T-cell (primary cell): ENCODE measurements around the gene LRRC2. TPM values are rescaled to one million over a fixed set of nuclear protein-coding genes. Genes with fewer than 3 reads are reported as not detected.

Source experiments
- ATAC-seq, 4 experiments: fragments of 200-7000 bp in 3 of 4; fragments of 150-1000 bp in 1 of 4; cut with Tn5 transposase; replicated peaks in 1 of 4; 1 replicate in 3 of 4; 2 replicates in 1 of 4; pipeline ENCODE4 v1.10.0; 2021; ENCODE audit warnings: moderate library complexity in 3 of 4, mild to moderate bottlenecking in 2 of 4, moderate number of reproducible peaks in 1 of 4
- CTCF ChIA-PET, 2 donors: fragments of 300-600 bp; sonication (Branson Sonifier 250); formaldehyde crosslinking; loops; one replicate each; lab custom pipeline; 2022; ENCODE audit warnings: antibody characterized with exemption in 2 of 2; lab: Charles Lee
- POLR2A ChIA-PET, 2 donors: fragments of 300-600 bp; sonication (Branson Sonifier 250); formaldehyde crosslinking; loops; one replicate each; lab custom pipeline; 2022; ENCODE audit warnings: antibody characterized with exemption in 2 of 2; lab: Charles Lee
- DNase-seq, 35 experiments: peaks; one replicate each; pipeline versions ENCODE4 v3.0.0 to v3.0.0-alpha.2; 2013 to 2023
- H3K27ac ChIP-seq: one replicate; pipeline ENCODE4 v1.5.1; 2013; ENCODE audit warnings: low read length
- H3K27me3 ChIP-seq, 2 experiments: replicated peaks in 1 of 2; 1 replicate in 1 of 2; 2 replicates in 1 of 2; pipeline versions ENCODE4 v1.6.1 to v1.7.0; 2013; ENCODE audit warnings: low read length in 1 of 2, mixed read lengths in 1 of 2; ENCODE audit not compliant: control insufficient read depth in 2 of 2, insufficient read depth in 2 of 2; ENCODE audit errors: extremely low read depth in 1 of 2
- H3K36me3 ChIP-seq, 2 donors: 1 replicate in 1 of 2; 2 replicates in 1 of 2; pipeline versions ENCODE4 v1.6.1 to v1.7.0; 2013; ENCODE audit warnings: low read length in 1 of 2; ENCODE audit not compliant: control insufficient read depth in 2 of 2, insufficient read depth in 1 of 2; ENCODE audit errors: extremely low read depth in 1 of 2
- H3K4me1 ChIP-seq, 2 experiments: 1 replicate in 1 of 2; 2 replicates in 1 of 2; pipeline versions ENCODE4 v1.6.1 to v1.7.0; 2013; ENCODE audit warnings: low read length in 2 of 2, mixed read lengths in 1 of 2; ENCODE audit not compliant: insufficient read depth in 2 of 2, control insufficient read depth in 1 of 2; ENCODE audit errors: extremely low read depth in 1 of 2
- H3K4me3 ChIP-seq, 2 donors: 1 replicate in 1 of 2; 2 replicates in 1 of 2; pipeline versions ENCODE4 v1.5.1 to v1.7.0; 2013; ENCODE audit warnings: mild to moderate bottlenecking in 2 of 2, low read length in 1 of 2, moderate library complexity in 1 of 2; ENCODE audit not compliant: control insufficient read depth in 1 of 2; ENCODE audit errors: extremely low read depth in 1 of 2
- H3K9me3 ChIP-seq: 2 replicates; pipeline ENCODE4 v1.7.0; 2013
- H3K27ac Mint-ChIP-seq, 2 donors: one replicate each; pipeline ENCODE4 v1.8.0; 2020 to 2021; ENCODE audit warnings: mild to moderate bottlenecking in 2 of 2, mixed read lengths in 2 of 2
- H3K27me3 Mint-ChIP-seq, 2 donors: one replicate each; pipeline ENCODE4 v1.8.0; 2021 to 2022; ENCODE audit warnings: mixed read lengths in 2 of 2
- H3K36me3 Mint-ChIP-seq: one replicate; pipeline ENCODE4 v1.8.0; 2021; ENCODE audit warnings: mixed read lengths
- H3K4me1 Mint-ChIP-seq, 3 donors: one replicate each; pipeline ENCODE4 v1.8.0; 2020 to 2022; ENCODE audit warnings: mixed read lengths in 3 of 3, mild to moderate bottlenecking in 1 of 3
- H3K4me3 Mint-ChIP-seq, 3 donors: one replicate each; pipeline ENCODE4 v1.8.0; 2020 to 2022; ENCODE audit warnings: mild to moderate bottlenecking in 3 of 3, mixed read lengths in 3 of 3, moderate library complexity in 3 of 3
- H3K9me3 Mint-ChIP-seq, 3 donors: one replicate each; pipeline ENCODE4 v1.8.0; 2020 to 2022; ENCODE audit warnings: mixed read lengths in 3 of 3
- WGBS: methylation state at CpG from one replicate; pipeline ENCODE4 v1.1.5; 2013; ENCODE audit warnings: missing lambda C conversion rate; ENCODE audit not compliant: insufficient coverage; 5-methylcytosine and 5-hydroxymethylcytosine counted together
- total RNA-seq, 35 experiments: library from RNA in 6 of 35; stranded (reverse) in 6 of 35; fragments of 120-200 nt in 1 of 35; gene quantifications; one replicate each; pipeline versions ENCODE4 v1.2.1 to v1.2.4 and lab custom pipeline; 2013 to 2026

LRRC2 gene
- total RNA-seq, 5 donors from 2014 or later (not counting 1 experiment from before 2014, with no cell fraction given) = 0.30 to 1.9 (median 1.0) TPM

- ChIA-PET POLR2A (interaction anchor here in 1 of 2 donors (0.6 kb wide), 1 partner anchor 236 kb away, joined by 5 read pairs; no protein-coding TSS in a partner anchor), CTCF (no interaction called here)
- no peaks in the 10 kb centered on the region for H3K36me3 ChIP-seq
- H3K27me3 ChIP-seq = peaks cover 0 to 55% of the 10 kb centered on the region in 2 experiments
- no CpG with 5 or more reads among the region's 1 CpG for WGBS
- H3K9me3 ChIP-seq = no peaks in the 10 kb centered on the region
- H3K4me1 Mint-ChIP-seq = peaks cover 0 to 2% (median 0%) of the 10 kb centered on the region in 3 donors
- H3K9me3 Mint-ChIP-seq = no peaks in the 10 kb centered on the region
- H3K4me3 Mint-ChIP-seq = no peak overlapping the region
- ATAC-seq = no peak
- peaks cover 34 to 42% of the 10 kb centered on the region in 2 donors for H3K27me3 Mint-ChIP-seq
- no peak for DNase-seq
- H3K27ac Mint-ChIP-seq = no peak overlapping the region
- H3K4me3 ChIP-seq = no peak overlapping the region
- no peak overlapping the region for H3K27ac ChIP-seq
- H3K36me3 Mint-ChIP-seq = no peaks in the 10 kb centered on the region
- peaks cover 0 to 5% of the 10 kb centered on the region in 2 experiments for H3K4me1 ChIP-seq
Observed at GRCh38 chr3:46466871-46467403, 99.2 kb downstream of the LRRC2 start.

- Mint-ChIP-seq H3K27me3 (peaks cover 36 to 46% of the 10 kb centered on the region in 2 donors), H3K9me3 (no peaks in the 10 kb centered on the region), H3K4me3 (no peak overlapping the region), H3K27ac (no peak overlapping the region), H3K4me1 (peaks cover 0 to 2% (median 0%) of the 10 kb centered on the region in 3 donors), H3K36me3 (no peaks in the 10 kb centered on the region)
- DNase-seq = no peak
- Histone ChIP-seq H3K9me3 (peaks cover 2% of the 10 kb centered on the region), H3K4me3 (no peak overlapping the region), H3K27ac (no peak overlapping the region), H3K27me3 (peaks cover 0 to 48% of the 10 kb centered on the region in 2 experiments), H3K4me1 (peaks cover 0 to 5% of the 10 kb centered on the region in 2 experiments), H3K36me3 (no peaks in the 10 kb centered on the region)
- ChIA-PET POLR2A (interaction anchor here in 1 of 2 donors (0.6 kb wide), 1 partner anchor 237 kb away, joined by 5 read pairs; no protein-coding TSS in a partner anchor), CTCF (interaction anchor here in 1 of 2 donors (0.7 kb wide), 1 partner anchor 78 kb away, joined by 3 read pairs; no protein-coding TSS in a partner anchor)
- ATAC-seq = no peak
Observed at GRCh38 chr3:46466273-46466672, 99.8 kb downstream of the LRRC2 start.

Other genes starting within 250 kb of the LRRC2 start
- 10 to 100 TPM in 2 of 5 donors, 1 to 10 TPM in 3; 3.3 to 15.1 (median 8.1) TPM for gene CCR2, start 212.2 kb downstream of the LRRC2 start, total RNA-seq
- 10 to 100 TPM in 3 of 5 donors, 1 to 10 TPM in 2; 4.0 to 14.6 (median 10.1) TPM for gene CCR5, start 195.4 kb downstream of the LRRC2 start, total RNA-seq
- gene CCRL2, start 159.0 kb downstream of the LRRC2 start, total RNA-seq = 1 to 10 TPM; 1.1 to 2.5 (median 1.6) TPM
- gene LTF, start 101.4 kb downstream of the LRRC2 start, total RNA-seq = under 1 TPM in 1 of 5 donors, not detected in 4; 0.16 TPM
- not detected for gene RTP3, start 68.3 kb downstream of the LRRC2 start, total RNA-seq
- gene FAM240A, start 46.2 kb upstream of the LRRC2 start, total RNA-seq = not detected
- 10 to 100 TPM; 25.0 to 47.4 (median 30.6) TPM for gene ALS2CL, start 127.4 kb upstream of the LRRC2 start, total RNA-seq
- gene TMIE, start 135.1 kb upstream of the LRRC2 start, total RNA-seq = 1 to 10 TPM; 2.0 to 5.3 (median 3.0) TPM
- gene PRSS50, start 151.6 kb upstream of the LRRC2 start, total RNA-seq = not detected